HepG2 (cell line): ENCODE measurements around the gene HTRA3. TPM values are rescaled to one million over a fixed set of nuclear protein-coding genes. Genes with fewer than 3 reads are reported as not detected.
A peak's percentile ranks its signal among the peaks of the same experiment; 100 is the strongest.

Source experiments
- ATAC-seq: fragments of 200-7000 bp; cut with Tn5 transposase; 3 replicates; pipeline ENCODE4 v1.9.1; 2020; ENCODE audit warnings: mild to moderate bottlenecking, moderate library complexity
- BruUV-seq: library from RNA; stranded (reverse); fragments of 400-500 nt; replicated peaks from 2 replicates; lab custom pipeline; 2021; lab: Mats Ljungman, UMichigan
- CTCF ChIA-PET: fragments of 300-600 bp; formaldehyde crosslinking; extraction: SDS; loops from one replicate; lab custom pipeline; 2021; ENCODE audit warnings: low total read pairs, inconsistent platforms, low intra/inter-chr PET ratio; lab: Yijun Ruan, JAX
- POLR2A ChIA-PET: fragments of 350-600 bp; sonication (Branson Sonifier 250); formaldehyde crosslinking; loops from one replicate; lab custom pipeline; 2020; ENCODE audit warnings: antibody characterized with exemption, inconsistent platforms; lab: Yijun Ruan, JAX
- DNase-seq: peaks from one replicate; pipeline ENCODE4 v3.0.0-alpha.2; 2015; ENCODE audit warnings: low spot score
- FAIRE-seq: peaks from 3 replicates; lab custom pipeline; 2011; peaks lifted over from hg19 to GRCh38; lab: Jason Lieb, UNC
- H2AFZ ChIP-seq: one replicate; pipeline ENCODE4 v1.6.1; 2011; ENCODE audit warnings: low read length, inconsistent platforms
- H3K27ac ChIP-seq: fragments of 300-600 bp; 3 replicates; pipeline ENCODE4 v1.8.0; 2011; ENCODE audit warnings: mixed run types, mild to moderate bottlenecking, mixed read lengths, low read length, inconsistent platforms; ENCODE audit not compliant: insufficient read depth; ENCODE audit errors: extremely low read length
- H3K27me3 ChIP-seq, 2 experiments: fragments of 200-600 bp in 1 of 2; 2 replicates in 1 of 2; 3 replicates in 1 of 2; pipeline versions ENCODE4 v1.6.0 to v1.8.0; 2011; ENCODE audit warnings: low read length in 2 of 2, mild to moderate bottlenecking in 2 of 2, moderate library complexity in 2 of 2, inconsistent platforms in 1 of 2; ENCODE audit not compliant: insufficient read depth in 2 of 2, control insufficient read depth in 1 of 2
- H3K36me3 ChIP-seq, 2 experiments: fragments of 200-600 bp in 1 of 2; replicated peaks in 1 of 2; 2 replicates in 1 of 2; 3 replicates in 1 of 2; pipeline versions ENCODE4 v1.5.1 to v1.8.0; 2011; ENCODE audit warnings: low read length in 2 of 2, inconsistent platforms in 1 of 2; ENCODE audit not compliant: insufficient read depth in 2 of 2, control insufficient read depth in 1 of 2
- H3K4me1 ChIP-seq: 2 replicates; pipeline ENCODE4 v1.5.1; 2012; ENCODE audit warnings: low read length, inconsistent platforms; ENCODE audit not compliant: insufficient read depth
- H3K4me2 ChIP-seq: 2 replicates; pipeline ENCODE4 v1.6.0; 2011; ENCODE audit warnings: low read depth, low read length, inconsistent platforms
- H3K4me3 ChIP-seq, 3 experiments: fragments of 200-600 bp in 1 of 3; sonication (generic), shearing (Covaris generic) in 1 of 3; replicated peaks in 1 of 3; 2 replicates each; pipeline ENCODE4 v1.5.1; 2011 to 2016; ENCODE audit warnings: low read length in 3 of 3, inconsistent platforms in 2 of 3, low read depth in 2 of 3, mild to moderate bottlenecking in 2 of 3, control low read depth in 1 of 3, mixed read lengths in 1 of 3; ENCODE audit not compliant: insufficient read depth in 1 of 3
- H3K79me2 ChIP-seq: one replicate; pipeline ENCODE4 v1.6.1; 2011; ENCODE audit warnings: low read length, inconsistent platforms; ENCODE audit not compliant: insufficient read depth
- H3K9ac ChIP-seq: 2 replicates; pipeline ENCODE4 v1.6.0; 2011; ENCODE audit warnings: mild to moderate bottlenecking, low read depth, low read length, inconsistent platforms; ENCODE audit not compliant: insufficient read depth
- H3K9me3 ChIP-seq: 2 replicates; pipeline ENCODE4 v1.5.1; 2012; ENCODE audit warnings: mild to moderate bottlenecking, low read length
- H4K20me1 ChIP-seq: 2 replicates; pipeline ENCODE4 v1.6.0; 2011; ENCODE audit warnings: inconsistent platforms, mild to moderate bottlenecking, low read length, moderate library complexity; ENCODE audit not compliant: insufficient read depth
- CBX5 ChIP-seq: sonication (generic); formaldehyde crosslinking; IDR thresholded peaks from 2 replicates; pipeline ENCODE4 v1.4.0; 2020; ENCODE audit warnings: missing genetic modification reagents, borderline replicate concordance
- ELF1 ChIP-seq: sonication (generic); formaldehyde crosslinking; IDR thresholded peaks from 2 replicates; pipeline ENCODE4 v1.4.0; 2020; ENCODE audit warnings: missing genetic modification reagents
- FOXO1 ChIP-seq: sonication (generic); formaldehyde crosslinking; IDR thresholded peaks from 2 replicates; pipeline ENCODE4 v1.4.0; 2020; ENCODE audit warnings: missing genetic modification reagents
- PATZ1 ChIP-seq: sonication (generic); formaldehyde crosslinking; IDR thresholded peaks from 2 replicates; pipeline ENCODE4 v1.4.0; 2020; ENCODE audit warnings: missing genetic modification reagents
- PAX8 ChIP-seq: sonication (generic); formaldehyde crosslinking; IDR thresholded peaks from 2 replicates; pipeline ENCODE4 v1.8.0; 2022; ENCODE audit warnings: mild to moderate bottlenecking, missing genetic modification reagents, borderline replicate concordance
- RXRB ChIP-seq: IDR thresholded peaks from 2 replicates; pipeline ENCODE4 v1.6.1; 2016; ENCODE audit warnings: borderline replicate concordance, missing genetic modification reagents, missing compliant biosample characterization
- SOX13 ChIP-seq, 3 experiments: fragments of 450-650 bp in 1 of 3; sonication (generic) in 1 of 3; formaldehyde crosslinking in 1 of 3; IDR thresholded peaks in 2 of 3; conservative IDR thresholded peaks in 1 of 3; 2 replicates each; pipeline versions ENCODE4 v1.5.0 to v1.6.1; 2016 to 2020; ENCODE audit warnings: antibody characterized with exemption in 1 of 3, mild to moderate bottlenecking in 1 of 3, missing compliant biosample characterization in 1 of 3, missing genetic modification reagents in 1 of 3, moderate library complexity in 1 of 3
- UBTF ChIP-seq: sonication (generic); formaldehyde crosslinking; IDR thresholded peaks from 2 replicates; pipeline ENCODE4 v1.4.0; 2020; ENCODE audit warnings: mild to moderate bottlenecking, missing genetic modification reagents
- ZBTB7A ChIP-seq: sonication (generic); formaldehyde crosslinking; IDR thresholded peaks from 2 replicates; pipeline ENCODE4 v1.8.0; 2022; ENCODE audit warnings: mild to moderate bottlenecking, missing genetic modification reagents
- ZFP91 ChIP-seq: sonication (generic); formaldehyde crosslinking; IDR thresholded peaks from 2 replicates; pipeline ENCODE4 v1.9.0; 2022; ENCODE audit warnings: missing genetic modification reagents, mild to moderate bottlenecking, borderline replicate concordance
- ZNF281 ChIP-seq: sonication (generic); formaldehyde crosslinking; IDR thresholded peaks from 2 replicates; pipeline ENCODE4 v1.4.0; 2020; ENCODE audit warnings: missing genetic modification reagents, borderline replicate concordance
- ZNF724P ChIP-seq: sonication (generic); formaldehyde crosslinking; IDR thresholded peaks from 2 replicates; pipeline ENCODE4 v1.8.0; 2022; ENCODE audit warnings: missing genetic modification reagents, borderline replicate concordance
- WGBS: methylation state at CpG from one replicate; pipeline ENCODE4 v1.1.6; 2017; ENCODE audit warnings: low lambda C conversion rate; 5-methylcytosine and 5-hydroxymethylcytosine counted together
- in situ Hi-C: cut with HindIII; loops from 2 replicates; pipeline ENCODE4 v1.10.0; 2017; ENCODE audit warnings: low pct_unique_long_range_greater_than_20kb; ENCODE audit not compliant: extremely low pct_ligation_motif_present
- intact Hi-C: fragments of 100-400 bp; cut with micrococcal nuclease; formaldehyde crosslinking; loops from one replicate; pipeline ENCODE4 v1.10.0; 2022; ENCODE audit not compliant: unreplicated experiment
- polyA plus RNA-seq, 8 experiments: library from polyadenylated mRNA; depleted of rRNA in 3 of 8; stranded (reverse) in 7 of 8; unstranded in 1 of 8; fragments of >200 nt; fragmentation: Illumina TruSeq in 4 of 8; extraction: Trizol in 4 of 8; gene quantifications; 2 replicates each; pipeline versions ENCODE4 v1.2.1 to v1.2.3, GENCODE V29; 2011 to 2016; ENCODE audit warnings: low read depth in 4 of 8, missing spikeins in 1 of 8, mixed read lengths in 1 of 8; ENCODE audit not compliant: insufficient read depth in 1 of 8
- total RNA-seq, 5 experiments: library from RNA; depleted of rRNA; stranded (reverse); fragments of >200 nt; fragmentation: Illumina TruSeq; extraction: Trizol; gene quantifications; 2 replicates each; pipeline ENCODE4 v1.2.3, GENCODE V29; 2016; ENCODE audit warnings: low read depth in 1 of 5

The HTRA3 gene
- total and polyA plus RNA-seq, 2 of the 13 experiments (the other 11 are each of a cell fraction or from before 2014, with no cell fraction given) = 0.17 TPM; not detected in 1

GRCh38 chr4:8247047-8247930, 22.3 kb upstream of the HTRA3 start:
- DNase-seq (peak; percentile 71), ATAC-seq (peak; percentile 79), FAIRE-seq (peak; percentile 64)
- intact Hi-C loops (no loop called here), in situ Hi-C loops (no loop called here)
- Histone ChIP-seq H2AFZ (no peak overlapping the region), H3K9ac (peak overlapping the region; percentile 35), H3K36me3 (no peaks in the 10 kb centered on the region), H4K20me1 (peaks cover 3% of the 10 kb centered on the region; the same call in 1 of the 2 replicates), H3K4me1 (peaks cover 31% of the 10 kb centered on the region), H3K4me3 (peak overlapping the region; percentile 25 to 54 (median 28); a peak in 4 of 6 replicates), H3K9me3 (no peaks in the 10 kb centered on the region), H3K27me3 (0 out of 5 replicates have a peak, but pooled peaks cover 0 to 9% of the 10 kb centered on the region in 2 experiments), H3K27ac (no peak overlapping the region), H3K79me2 (no peaks in the 10 kb centered on the region), H3K4me2 (peak overlapping the region; percentile 87)
- CTCF ChIA-PET = no interaction called here
- 0% methylated on average over 19 of the region's 31 CpGs for WGBS
- POLR2A ChIA-PET = no interaction called here
- BruUV-seq = no TSS peak
- TF ChIP-seq SOX13 (IDR thresholded peaks at IDR 0.05) (no peak), SOX13 (CRISPR knock-in tag; conservative IDR thresholded peaks at IDR 0.05 in 1 of 2, IDR thresholded peaks at IDR 0.05 in 1 of 2) (0 out of 4 replicates have a peak, but pooled peaks of 1 of the 2 experiments have one; percentile 8), PATZ1 (peak; percentile 35; the same call in 1 of the 2 replicates), UBTF (peak; percentile 58), FOXO1 (CRISPR knock-in tag) (0 out of 2 replicates have a peak, but pooled peaks have one; percentile 24), ZNF281 (CRISPR knock-in tag) (no peak), CBX5 (no peak; the same call in 1 of the 2 replicates), ELF1 (CRISPR knock-in tag) (0 out of 2 replicates have a peak, but pooled peaks have one; percentile 32), ZBTB7A (CRISPR knock-in tag) (peak; percentile 22; the same call in 1 of the 2 replicates), ZFP91 (CRISPR knock-in tag) (peak; percentile 32; the same call in 1 of the 2 replicates), RXRB (CRISPR knock-in tag) (no peak), PAX8 (CRISPR knock-in tag) (no peak), ZNF724P (CRISPR knock-in tag) (no peak)
